ENCODE measurements around the gene KMT2B.

KMT2B gene

DNA sequence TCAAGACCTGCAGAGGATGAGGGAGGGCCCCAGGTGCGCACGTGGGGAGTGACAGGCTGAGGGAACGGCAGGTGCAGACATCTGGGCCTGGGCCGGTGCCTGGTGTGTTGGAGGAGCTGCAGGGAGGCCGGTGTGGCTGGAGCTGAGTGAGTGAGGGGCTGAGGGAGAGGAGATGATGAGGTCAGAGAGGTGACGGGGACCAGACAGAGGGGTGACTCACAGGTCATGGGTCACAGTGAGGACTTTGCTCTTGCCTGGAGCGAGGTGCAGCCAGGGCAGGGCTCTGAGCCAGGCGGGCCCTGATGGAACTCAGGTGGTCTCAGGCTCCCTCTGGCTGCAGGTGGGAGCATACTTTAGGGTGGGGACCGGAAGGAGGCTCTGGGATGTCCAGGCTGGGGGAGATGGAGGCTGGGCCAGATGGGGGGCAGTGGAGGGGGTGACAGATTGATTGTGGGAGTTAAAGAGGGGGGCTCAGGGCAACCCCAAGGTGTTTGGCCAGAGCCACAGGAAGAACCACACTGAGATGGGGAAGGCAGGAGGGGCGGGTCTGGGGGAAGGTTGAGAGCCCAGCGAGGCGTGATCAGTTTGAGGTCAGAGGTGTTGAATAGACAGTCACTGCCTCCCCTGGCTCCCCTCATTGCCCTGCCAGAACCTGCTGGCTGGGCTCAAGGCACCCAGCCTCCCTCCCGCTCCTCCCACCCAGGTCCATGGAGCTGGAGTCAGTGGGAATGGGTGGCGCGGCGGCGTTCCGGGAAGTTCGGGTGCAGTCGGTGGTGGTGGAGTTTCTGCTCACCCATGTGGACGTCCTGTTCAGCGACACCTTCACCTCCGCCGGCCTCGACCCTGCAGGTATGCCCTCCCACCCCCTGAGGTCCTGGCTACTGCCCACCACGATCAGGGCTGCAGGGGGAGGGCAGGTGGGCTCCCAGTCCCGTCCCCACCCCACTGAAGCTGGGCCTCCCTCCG is 65.9 kb downstream of the KMT2B start:
- no peak for DNase-seq

DNA sequence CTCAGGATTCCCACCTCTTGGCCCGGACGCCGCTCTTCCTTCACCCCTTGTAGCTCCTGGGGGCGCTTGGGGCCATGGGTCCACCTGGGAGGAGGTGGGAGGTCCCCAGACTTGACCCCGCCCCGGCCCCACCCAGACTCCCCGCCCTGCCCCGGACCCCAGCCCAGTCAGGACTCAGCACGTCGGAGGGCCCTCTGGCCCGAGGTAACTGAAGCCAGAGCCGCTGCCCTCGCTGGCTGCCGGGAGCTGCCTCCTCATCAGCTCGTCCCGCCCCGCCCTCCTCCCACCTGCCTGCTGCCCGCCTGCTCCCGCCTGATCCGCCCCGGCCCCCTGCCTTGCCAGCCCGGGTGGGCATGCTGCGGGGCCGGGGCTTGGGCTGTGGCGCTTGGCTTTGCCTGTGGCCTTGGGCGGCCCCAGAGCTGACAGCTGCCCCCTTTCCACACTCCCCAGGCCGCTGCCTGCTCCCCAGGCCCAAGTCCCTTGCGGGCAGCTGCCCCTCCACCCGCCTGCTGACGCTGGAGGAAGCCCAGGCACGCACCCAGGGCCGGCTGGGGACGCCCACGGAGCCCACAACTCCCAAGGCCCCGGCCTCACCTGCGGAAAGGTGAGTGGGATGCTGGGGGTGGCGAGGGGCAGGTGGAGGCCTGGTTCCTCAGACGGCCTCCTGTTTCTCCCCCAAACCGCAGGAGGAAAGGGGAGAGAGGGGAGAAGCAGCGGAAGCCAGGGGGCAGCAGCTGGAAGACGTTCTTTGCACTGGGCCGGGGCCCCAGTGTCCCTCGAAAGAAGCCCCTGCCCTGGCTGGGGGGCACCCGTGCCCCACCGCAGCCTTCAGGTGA is 66.9 kb downstream of the KMT2B start:
- no peak for DNase-seq

DNA sequence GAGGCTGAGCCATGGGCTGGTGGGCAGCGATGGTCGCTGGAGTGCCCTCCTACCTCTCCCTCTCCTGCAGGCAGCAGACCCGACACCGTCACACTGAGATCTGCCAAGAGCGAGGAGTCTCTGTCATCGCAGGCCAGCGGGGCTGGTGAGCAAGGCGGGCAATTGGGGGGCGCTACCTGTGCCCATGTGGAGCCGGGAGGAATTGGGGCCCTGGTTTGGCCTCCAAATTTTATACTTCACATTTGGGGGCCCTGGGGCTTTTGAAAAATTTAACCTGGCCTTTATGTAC is 67.5 kb downstream of the KMT2B start:
- no peak for DNase-seq

DNA sequence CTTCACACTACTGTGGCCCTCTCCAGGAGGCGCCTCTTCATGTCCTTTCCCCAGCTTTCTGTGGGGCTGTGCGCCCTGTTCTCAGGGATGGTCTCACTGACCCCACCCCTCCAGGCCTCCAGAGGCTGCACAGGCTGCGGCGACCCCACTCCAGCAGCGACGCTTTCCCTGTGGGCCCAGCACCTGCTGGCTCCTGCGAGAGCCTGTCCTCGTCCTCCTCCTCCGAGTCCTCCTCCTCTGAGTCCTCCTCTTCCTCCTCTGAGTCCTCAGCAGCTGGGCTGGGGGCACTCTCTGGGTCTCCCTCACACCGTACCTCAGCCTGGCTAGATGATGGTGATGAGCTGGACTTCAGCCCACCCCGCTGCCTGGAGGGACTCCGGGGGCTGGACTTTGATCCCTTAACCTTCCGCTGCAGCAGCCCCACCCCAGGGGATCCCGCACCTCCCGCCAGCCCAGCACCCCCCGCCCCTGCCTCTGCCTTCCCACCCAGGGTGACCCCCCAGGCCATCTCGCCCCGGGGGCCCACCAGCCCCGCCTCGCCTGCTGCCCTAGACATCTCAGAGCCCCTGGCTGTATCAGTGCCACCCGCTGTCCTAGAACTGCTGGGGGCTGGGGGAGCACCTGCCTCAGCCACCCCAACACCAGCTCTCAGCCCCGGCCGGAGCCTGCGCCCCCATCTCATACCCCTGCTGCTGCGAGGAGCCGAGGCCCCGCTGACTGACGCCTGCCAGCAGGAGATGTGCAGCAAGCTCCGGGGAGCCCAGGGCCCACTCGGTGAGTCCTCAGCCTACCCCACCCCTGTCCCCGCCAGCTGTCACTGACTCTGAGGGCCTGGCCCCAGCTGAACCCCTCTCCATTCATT is 68.7 kb downstream of the KMT2B start:
- DNase-seq, result no peak

DNA sequence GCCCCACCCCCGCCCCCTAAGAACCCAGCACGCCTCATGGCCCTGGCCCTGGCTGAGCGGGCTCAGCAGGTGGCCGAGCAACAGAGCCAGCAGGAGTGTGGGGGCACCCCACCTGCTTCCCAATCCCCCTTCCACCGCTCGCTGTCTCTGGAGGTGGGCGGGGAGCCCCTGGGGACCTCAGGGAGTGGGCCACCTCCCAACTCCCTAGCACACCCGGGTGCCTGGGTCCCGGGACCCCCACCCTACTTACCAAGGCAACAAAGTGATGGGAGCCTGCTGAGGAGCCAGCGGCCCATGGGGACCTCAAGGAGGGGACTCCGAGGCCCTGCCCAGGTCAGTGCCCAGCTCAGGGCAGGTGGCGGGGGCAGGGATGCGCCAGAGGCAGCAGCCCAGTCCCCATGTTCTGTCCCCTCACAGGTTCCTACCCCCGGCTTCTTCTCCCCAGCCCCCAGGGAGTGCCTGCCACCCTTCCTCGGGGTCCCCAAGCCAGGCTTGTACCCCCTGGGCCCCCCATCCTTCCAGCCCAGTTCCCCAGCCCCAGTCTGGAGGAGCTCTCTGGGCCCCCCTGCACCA is 69.5 kb downstream of the KMT2B start:
- DNase-seq, result no peak

Data from NCI-H146 (cell line).